Liver (tissue), 3 donors: ENCODE results near the gene OPRL1.

Experiments used
- CTCF ChIP-seq: fragments of 150-350 bp; IDR thresholded peaks from 2 replicates; pipeline ENCODE4 v1.5.1; 2017; ENCODE audit warnings: improper control_type of control experiment, low read depth, low read length; ENCODE audit not compliant: missing input control
- FOXA1 ChIP-seq: IDR thresholded peaks from 2 replicates; pipeline ENCODE4 v1.6.1; 2016; ENCODE audit warnings: antibody characterized with exemption
- HNF4G ChIP-seq: IDR thresholded peaks from 2 replicates; pipeline ENCODE4 v1.6.1; 2016; ENCODE audit warnings: antibody characterized with exemption
- JUND ChIP-seq, 2 donors: IDR thresholded peaks; 2 replicates each; pipeline ENCODE4 v1.6.1; 2016; ENCODE audit warnings: antibody characterized with exemption in 2 of 2
- MAX ChIP-seq: IDR thresholded peaks from 2 replicates; pipeline ENCODE4 v1.6.1; 2016; ENCODE audit warnings: antibody characterized with exemption
- RAD21 ChIP-seq, 2 donors: IDR thresholded peaks; 2 replicates each; pipeline ENCODE4 v1.6.1; 2016; ENCODE audit warnings: antibody characterized with exemption in 2 of 2, mild to moderate bottlenecking in 2 of 2
- REST ChIP-seq: IDR thresholded peaks from 2 replicates; pipeline ENCODE4 v1.6.1; 2016; ENCODE audit warnings: antibody characterized with exemption, mild to moderate bottlenecking
- SP1 ChIP-seq: IDR thresholded peaks from 2 replicates; pipeline ENCODE4 v1.6.1; 2018; ENCODE audit warnings: antibody characterized with exemption, mild to moderate bottlenecking
- TAF1 ChIP-seq: conservative IDR thresholded peaks from 2 replicates; pipeline ENCODE4 v1.6.1; 2016; ENCODE audit warnings: antibody characterized with exemption, mild to moderate bottlenecking
- YY1 ChIP-seq: IDR thresholded peaks from 2 replicates; pipeline ENCODE4 v1.6.1; 2016; ENCODE audit warnings: antibody characterized with exemption, mild to moderate bottlenecking
- ZBTB33 ChIP-seq: IDR thresholded peaks from 2 replicates; pipeline ENCODE4 v1.6.1; 2016; ENCODE audit warnings: antibody characterized with exemption
- donor health status: healthy.
- donor health status: healthy.

- TF ChIP-seq ZBTB33 (no peak), FOXA1 (no peak), CTCF (no peak), RAD21 (IDR thresholded peaks at IDR 0.05) (no peak), JUND (IDR thresholded peaks at IDR 0.05) (no peak), REST (no peak), SP1 (no peak), HNF4G (no peak), TAF1 (no peak), MAX (no peak), YY1 (no peak)
Measured at GRCh38 chr20:64067733-64068307, 12.1 kb upstream of the OPRL1 start.
